PC-3 (cell line): ENCODE data around the gene EXD2. TPM values are rescaled to one million over a fixed set of nuclear protein-coding genes. Genes with fewer than 3 reads are reported as not detected.

Source experiments
- ATAC-seq: fragments of 200-7000 bp; cut with Tn5 transposase; 2 replicates; pipeline ENCODE4 v1.9.1; 2020; ENCODE audit warnings: mild to moderate bottlenecking, moderate library complexity
- BruUV-seq: library from RNA; stranded (reverse); fragments of 400-500 nt; replicated peaks from 2 replicates; lab custom pipeline; 2021; lab: Mats Ljungman, UMichigan
- CTCF ChIA-PET: fragments of 300-600 bp; sonication (Branson Sonifier 250); formaldehyde crosslinking; loops from one replicate; lab custom pipeline; 2022; ENCODE audit warnings: antibody characterized with exemption; lab: Charles Lee
- POLR2A ChIA-PET: fragments of 300-600 bp; sonication (Branson Sonifier 250); formaldehyde crosslinking; loops from one replicate; lab custom pipeline; 2022; ENCODE audit warnings: antibody characterized with exemption; ENCODE audit not compliant: unreplicated experiment; lab: Charles Lee
- DNase-seq: peaks from one replicate; pipeline ENCODE4 v3.0.0-alpha.2; 2015
- H2AFZ ChIP-seq: fragments of 300-600 bp; sonication (generic); 2 replicates; pipeline ENCODE4 v1.6.0; 2016; ENCODE audit warnings: antibody characterized with exemption, low read length
- H3F3A ChIP-seq: fragments of 300-600 bp; sonication (generic); one replicate; pipeline ENCODE4 v1.6.0; 2017; ENCODE audit warnings: antibody characterized with exemption, low read length, control low read depth, mild to moderate bottlenecking; ENCODE audit not compliant: unreplicated experiment
- H3K27ac ChIP-seq: fragments of 300-600 bp; sonication (generic); 2 replicates; pipeline ENCODE4 v1.5.1; 2016; ENCODE audit warnings: mild to moderate bottlenecking, low read length
- H3K27me3 ChIP-seq: fragments of 300-600 bp; sonication (generic); 2 replicates; pipeline ENCODE4 v1.6.1; 2016; ENCODE audit warnings: low read length, mixed read lengths
- H3K36me3 ChIP-seq: fragments of 300-600 bp; sonication (generic); 2 replicates; pipeline ENCODE4 v1.6.1; 2016; ENCODE audit warnings: low read depth, mixed run types, low read length, mixed read lengths
- H3K4me1 ChIP-seq: fragments of 300-600 bp; sonication (generic); 2 replicates; pipeline ENCODE4 v1.5.1; 2016; ENCODE audit warnings: low read length; ENCODE audit not compliant: insufficient read depth
- H3K4me2 ChIP-seq: fragments of 300-600 bp; sonication (generic); 2 replicates; pipeline ENCODE4 v1.6.0; 2016; ENCODE audit warnings: low read length
- H3K4me3 ChIP-seq: fragments of 300-600 bp; sonication (generic); 2 replicates; pipeline ENCODE4 v1.5.1; 2016; ENCODE audit warnings: mild to moderate bottlenecking, low read length, mixed read lengths
- H3K79me2 ChIP-seq: fragments of 300-600 bp; sonication (generic); 2 replicates; pipeline ENCODE4 v1.6.1; 2017; ENCODE audit warnings: low read length, mixed read lengths
- H3K9ac ChIP-seq: fragments of 300-600 bp; sonication (generic); 2 replicates; pipeline ENCODE4 v1.6.0; 2016; ENCODE audit warnings: mild to moderate bottlenecking, low read length
- H3K9me2 ChIP-seq: fragments of 300-600 bp; sonication (generic); replicated peaks from 2 replicates; pipeline ENCODE4 v1.6.1; 2016; ENCODE audit warnings: mixed run types, low read length, mixed read lengths
- H3K9me3 ChIP-seq: fragments of 300-600 bp; sonication (generic); 2 replicates; pipeline ENCODE4 v1.6.1; 2016; ENCODE audit warnings: low read length, mixed read lengths
- H4K20me1 ChIP-seq: fragments of 300-600 bp; sonication (generic); 2 replicates; pipeline ENCODE4 v1.6.1; 2016; ENCODE audit warnings: low read length, mixed read lengths
- EZH2 ChIP-seq: fragments of 300-600 bp; sonication (generic); IDR thresholded peaks from one replicate; pipeline ENCODE4 v1.6.1; 2017; ENCODE audit warnings: antibody characterized with exemption, mild to moderate bottlenecking, low read length; ENCODE audit not compliant: unreplicated experiment
- EZH2phosphoT487 ChIP-seq: fragments of 300-600 bp; sonication (generic); IDR thresholded peaks from 2 replicates; pipeline ENCODE4 v1.6.1; 2018; ENCODE audit warnings: mild to moderate bottlenecking, antibody characterized with exemption, low read length, borderline replicate concordance
- intact Hi-C: fragments of 100-400 bp; cut with micrococcal nuclease; formaldehyde crosslinking; loops from 2 replicates; pipeline ENCODE4 v1.9.0; 2023
- total RNA-seq: library from RNA; depleted of rRNA; stranded (reverse); fragments of >200 nt; gene quantifications from 2 replicates; pipeline ENCODE4 v1.2.3, GENCODE V29; 2014
- TF ChIP-seq, protein P1 (sequence below): fragments of 300-600 bp; sonication (generic); conservative IDR thresholded peaks from 2 replicates; pipeline ENCODE4 v1.5.1; 2017; ENCODE audit warnings: antibody characterized with exemption, low read depth, mild to moderate bottlenecking, low read length

Gene EXD2
- total RNA-seq, 1 experiment from 2014 or later, result 19.9 TPM

DNA sequence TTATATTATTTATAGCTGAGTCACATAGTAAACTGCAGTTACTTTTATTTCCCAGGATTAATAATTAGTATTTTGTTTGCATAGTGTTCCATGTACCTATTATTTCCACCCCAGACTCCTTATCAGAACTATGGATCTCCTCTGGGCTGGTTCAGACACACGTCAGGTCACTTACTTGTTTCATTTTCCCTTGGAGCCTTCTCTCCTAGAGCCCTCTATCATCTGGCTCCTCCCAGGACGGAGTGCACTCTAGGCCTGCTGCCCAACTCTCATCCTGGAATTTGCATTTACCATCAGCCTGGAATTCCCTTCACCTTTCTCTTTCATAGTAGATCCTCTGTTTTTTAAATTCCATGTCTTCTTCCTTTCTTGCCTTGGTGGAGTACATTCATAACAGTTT lies 40.2 kb downstream of the EXD2 start:
- no peaks in the 10 kb centered on the region for H4K20me1 ChIP-seq
- H3K79me2 ChIP-seq, result no peaks in the 10 kb centered on the region
- H3K9me3 ChIP-seq, result no peaks in the 10 kb centered on the region
- no TSS peak for BruUV-seq
- H3K4me3 ChIP-seq, result no peak overlapping the region
- ATAC-seq (peak; percentile 68; the same call in 1 of the 2 replicates), DNase-seq (no peak)
- H3F3A ChIP-seq, result no peaks in the 10 kb centered on the region
- H3K9ac ChIP-seq, result no peak overlapping the region
- intact Hi-C loops, result no loop called here
- no peaks in the 10 kb centered on the region for H3K4me1 ChIP-seq
- no peaks in the 10 kb centered on the region for H3K27me3 ChIP-seq
- ChIA-PET POLR2A (no interaction called here), CTCF (no interaction called here)
- H3K27ac ChIP-seq, result no peak overlapping the region
- peaks cover 7% of the 10 kb centered on the region; the same call in 1 of the 2 replicates for H3K36me3 ChIP-seq
- no peak overlapping the region for H2AFZ ChIP-seq
- TF ChIP-seq, protein P1, sequence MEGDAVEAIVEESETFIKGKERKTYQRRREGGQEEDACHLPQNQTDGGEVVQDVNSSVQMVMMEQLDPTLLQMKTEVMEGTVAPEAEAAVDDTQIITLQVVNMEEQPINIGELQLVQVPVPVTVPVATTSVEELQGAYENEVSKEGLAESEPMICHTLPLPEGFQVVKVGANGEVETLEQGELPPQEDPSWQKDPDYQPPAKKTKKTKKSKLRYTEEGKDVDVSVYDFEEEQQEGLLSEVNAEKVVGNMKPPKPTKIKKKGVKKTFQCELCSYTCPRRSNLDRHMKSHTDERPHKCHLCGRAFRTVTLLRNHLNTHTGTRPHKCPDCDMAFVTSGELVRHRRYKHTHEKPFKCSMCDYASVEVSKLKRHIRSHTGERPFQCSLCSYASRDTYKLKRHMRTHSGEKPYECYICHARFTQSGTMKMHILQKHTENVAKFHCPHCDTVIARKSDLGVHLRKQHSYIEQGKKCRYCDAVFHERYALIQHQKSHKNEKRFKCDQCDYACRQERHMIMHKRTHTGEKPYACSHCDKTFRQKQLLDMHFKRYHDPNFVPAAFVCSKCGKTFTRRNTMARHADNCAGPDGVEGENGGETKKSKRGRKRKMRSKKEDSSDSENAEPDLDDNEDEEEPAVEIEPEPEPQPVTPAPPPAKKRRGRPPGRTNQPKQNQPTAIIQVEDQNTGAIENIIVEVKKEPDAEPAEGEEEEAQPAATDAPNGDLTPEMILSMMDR, result no peak
- TF ChIP-seq EZH2 (no peak), EZH2phosphoT487 (no peak)
- no peaks in the 10 kb centered on the region for H3K9me2 ChIP-seq
- H3K4me2 ChIP-seq, result no peak overlapping the region

DNA sequence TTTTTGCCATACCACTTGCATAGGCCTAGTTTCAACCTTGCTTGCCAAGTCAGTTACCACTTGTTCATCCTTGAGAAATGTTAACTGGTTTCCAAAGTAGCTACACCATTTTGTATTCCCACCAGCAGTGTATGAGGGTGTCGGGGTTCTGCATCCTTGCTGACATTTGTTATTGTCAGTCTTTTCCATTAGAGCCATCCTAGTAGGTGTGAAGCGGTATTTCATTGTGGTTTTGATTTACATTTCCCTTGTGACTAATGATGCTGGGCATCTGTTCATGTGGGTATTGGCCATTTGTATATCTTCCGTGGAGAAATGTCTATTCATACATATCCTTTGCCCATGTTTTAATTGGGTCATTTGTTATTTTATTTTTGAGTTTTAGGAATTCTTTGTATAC lies 41.1 kb downstream of the EXD2 start:
- no peak overlapping the region for H3K9ac ChIP-seq
- ATAC-seq (no peak), DNase-seq (no peak)
- H3K9me2 ChIP-seq, result no peaks in the 10 kb centered on the region
- TF ChIP-seq, protein P1, result no peak
- TF ChIP-seq EZH2, result no peak
- TF ChIP-seq EZH2phosphoT487, result no peak
- intact Hi-C loops, result no loop called here
- H3K36me3 ChIP-seq, result peaks cover 11% of the 10 kb centered on the region; the same call in 1 of the 2 replicates
- H3K27ac ChIP-seq, result no peak overlapping the region
- no peaks in the 10 kb centered on the region for H3F3A ChIP-seq
- H2AFZ ChIP-seq, result no peak overlapping the region
- CTCF ChIA-PET, result no interaction called here
- H3K79me2 ChIP-seq, result no peaks in the 10 kb centered on the region
- H3K4me1 ChIP-seq, result no peaks in the 10 kb centered on the region
- no TSS peak for BruUV-seq
- no peak overlapping the region for H3K4me2 ChIP-seq
- POLR2A ChIA-PET, result no interaction called here
- H3K27me3 ChIP-seq, result no peaks in the 10 kb centered on the region
- no peak overlapping the region for H3K4me3 ChIP-seq
- no peaks in the 10 kb centered on the region for H4K20me1 ChIP-seq
- no peaks in the 10 kb centered on the region for H3K9me3 ChIP-seq

DNA sequence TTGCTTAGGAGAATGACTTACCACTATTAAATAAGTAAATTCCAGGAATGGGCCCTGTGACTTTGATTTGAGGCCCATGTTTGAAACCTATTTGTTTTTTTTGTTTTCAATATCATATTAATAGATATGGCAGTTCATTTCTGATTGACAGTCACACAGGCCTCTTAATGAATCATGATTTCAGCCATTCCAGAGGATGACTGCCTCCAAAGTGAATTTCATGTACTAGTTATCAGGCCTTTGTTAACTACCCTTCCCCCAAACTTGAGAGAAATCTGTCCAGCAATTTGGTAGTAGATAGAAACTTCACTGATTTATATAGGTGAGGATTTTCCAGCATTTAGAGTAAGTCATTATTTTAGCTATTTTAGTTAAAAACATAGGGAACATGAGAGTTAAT lies 42.8 kb downstream of the EXD2 start:
- CTCF ChIA-PET, result no interaction called here
- no peaks in the 10 kb centered on the region for H4K20me1 ChIP-seq
- H2AFZ ChIP-seq, result no peak overlapping the region
- intact Hi-C loops, result no loop called here
- no peaks in the 10 kb centered on the region for H3K27me3 ChIP-seq
- H3K36me3 ChIP-seq, result peaks cover 21% of the 10 kb centered on the region; the same call in 1 of the 2 replicates
- no peaks in the 10 kb centered on the region for H3K9me3 ChIP-seq
- POLR2A ChIA-PET, result no interaction called here
- H3F3A ChIP-seq, result no peaks in the 10 kb centered on the region
- TF ChIP-seq, protein P1, result no peak
- no peaks in the 10 kb centered on the region for H3K4me1 ChIP-seq
- no peak for DNase-seq
- no peak overlapping the region for H3K4me3 ChIP-seq
- no peak overlapping the region for H3K27ac ChIP-seq
- H3K9ac ChIP-seq, result no peak overlapping the region
- no TSS peak for BruUV-seq
- no peaks in the 10 kb centered on the region for H3K79me2 ChIP-seq
- H3K9me2 ChIP-seq, result no peaks in the 10 kb centered on the region
- H3K4me2 ChIP-seq, result no peak overlapping the region
- ATAC-seq, result no peak
